Measurements from ENCODE around the gene MKRN2OS.

DNA sequence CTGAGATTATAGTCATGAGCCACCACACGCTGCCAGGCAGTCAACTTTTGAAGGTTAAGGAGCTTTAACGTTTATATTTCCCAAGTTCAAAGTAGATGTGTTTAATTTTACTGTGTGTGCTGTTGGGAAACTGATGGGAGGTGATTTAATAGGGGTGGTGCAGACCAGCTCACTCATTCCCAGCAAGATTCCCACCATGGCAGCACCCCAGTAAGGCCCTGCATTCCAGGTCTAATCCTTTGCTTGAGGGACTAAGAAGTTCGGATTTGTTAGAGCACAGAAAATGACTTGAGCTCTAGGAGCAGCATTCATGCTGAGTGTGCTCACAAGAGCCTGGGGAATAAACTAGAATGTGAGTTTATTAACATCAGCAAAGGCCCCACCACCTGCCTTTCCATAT is 35.8 kb downstream of the MKRN2OS start:
- no peak for TF ChIP-seq CTCF (IDR thresholded peaks at IDR 0.05)
- no peak for TF ChIP-seq EP300 (IDR thresholded peaks at IDR 0.05; ENCODE audit: low read depth)
- no peak for TF ChIP-seq POLR2A (IDR thresholded peaks at IDR 0.05)
- no peak for TF ChIP-seq POLR2AphosphoS5 (IDR thresholded peaks at IDR 0.05)
